T-helper 1 cell treated with Interleukin-12 subunit alpha and Interleukin-12 subunit beta and Interleukin-4 antibody, amounts not matched to agents 30 μg/mL and 1 μg/mL, for 36 hours (primary cell): ENCODE data around the gene SYT5.
"Not testable (repeated sequence)": the region's sequence is repeated elsewhere in the genome, so short reads cannot be mapped to it uniquely, and the experiment has no call there.

ENCODE experiments used
- H3K27ac Mint-ChIP-seq: one replicate; pipeline ENCODE4 v1.8.0; 2021; ENCODE audit warnings: mild to moderate bottlenecking, mixed read lengths
- H3K27me3 Mint-ChIP-seq: one replicate; pipeline ENCODE4 v1.8.0; 2021; ENCODE audit warnings: low read depth, mixed read lengths
- H3K36me3 Mint-ChIP-seq: one replicate; pipeline ENCODE4 v1.8.0; 2021; ENCODE audit warnings: low read depth, mixed read lengths
- H3K4me1 Mint-ChIP-seq: one replicate; pipeline ENCODE4 v1.8.0; 2021; ENCODE audit warnings: low read depth, mixed read lengths
- H3K4me3 Mint-ChIP-seq: one replicate; pipeline ENCODE4 v1.8.0; 2021; ENCODE audit warnings: mild to moderate bottlenecking, moderate library complexity, mixed read lengths
- H3K9me3 Mint-ChIP-seq: one replicate; pipeline ENCODE4 v1.8.0; 2021; ENCODE audit warnings: mixed read lengths

SYT5 gene

GRCh38 chr19:55166530-55167268 is 13.4 kb downstream of the SYT5 start, which contains the start of gene DNAAF3:
DNAAF3 (minus strand) TSS chr19:55166613; CDS start chr19:55166413, 200 bp downstream.
- Mint-ChIP-seq H3K4me3 (peak within 1 kb of the TSS; percentile 83), H3K9me3 (no peaks in the 10 kb centered on the region), H3K4me1 (peaks cover 13% of the 10 kb centered on the region), H3K27me3 (peaks cover 59% of the 10 kb centered on the region), H3K27ac (peak within 1 kb of the TSS; percentile 32), H3K36me3 (no peaks in the 10 kb centered on the region)

- no peaks in the 10 kb centered on the region for H3K9me3 Mint-ChIP-seq
- H3K4me3 Mint-ChIP-seq: peak overlapping the region; percentile 83
- H3K36me3 Mint-ChIP-seq: no peaks in the 10 kb centered on the region
- H3K4me1 Mint-ChIP-seq: peaks cover 13% of the 10 kb centered on the region
- no peak overlapping the region for H3K27ac Mint-ChIP-seq
- peaks cover 54% of the 10 kb centered on the region for H3K27me3 Mint-ChIP-seq
Observed at GRCh38 chr19:55165952-55166529, 14.0 kb downstream of the SYT5 start.

- Mint-ChIP-seq H3K9me3 (no peaks in the 10 kb centered on the region), H3K36me3 (no peaks in the 10 kb centered on the region), H3K4me3 (no peak overlapping the region), H3K27ac (no peak overlapping the region), H3K27me3 (peaks cover 51% of the 10 kb centered on the region), H3K4me1 (peaks cover 12% of the 10 kb centered on the region)
Observed at GRCh38 chr19:55161571-55162322, 18.3 kb downstream of the SYT5 start.

- Mint-ChIP-seq H3K4me1 (peaks cover 4% of the 10 kb centered on the region), H3K4me3 (no peak overlapping the region), H3K9me3 (no peaks in the 10 kb centered on the region), H3K36me3 (no peaks in the 10 kb centered on the region), H3K27me3 (peaks cover 48% of the 10 kb centered on the region), H3K27ac (no peak overlapping the region)
Observed at GRCh38 chr19:55160986-55161365, 19.1 kb downstream of the SYT5 start.

GRCh38 chr19:55160128-55160985 is 19.7 kb downstream of the SYT5 start:
- Mint-ChIP-seq H3K4me1 (peaks cover 3% of the 10 kb centered on the region), H3K27me3 (peaks cover 42% of the 10 kb centered on the region), H3K9me3 (no peaks in the 10 kb centered on the region), H3K4me3 (peak overlapping the region; percentile 47), H3K36me3 (no peaks in the 10 kb centered on the region), H3K27ac (peak overlapping the region; percentile 13)

GRCh38 chr19:55158848-55159749 is 21.0 kb downstream of the SYT5 start:
- Mint-ChIP-seq H3K9me3 (no peaks in the 10 kb centered on the region), H3K36me3 (no peaks in the 10 kb centered on the region), H3K4me1 (peaks cover 7% of the 10 kb centered on the region)

GRCh38 chr19:55158423-55158822 is 21.7 kb downstream of the SYT5 start:
- Mint-ChIP-seq H3K36me3 (no peaks in the 10 kb centered on the region), H3K27ac (no peak overlapping the region), H3K4me3 (no peak overlapping the region), H3K27me3 (peaks cover 37% of the 10 kb centered on the region), H3K4me1 (peaks cover 7% of the 10 kb centered on the region), H3K9me3 (peaks cover 4% of the 10 kb centered on the region)

More at GRCh38 chr19:55158848-55159749, 21.0 kb downstream of the SYT5 start:
- Mint-ChIP-seq H3K4me3 (no peak overlapping the region), H3K27me3 (peaks cover 37% of the 10 kb centered on the region), H3K27ac (no peak overlapping the region)

- Mint-ChIP-seq H3K27me3 (peaks cover 33% of the 10 kb centered on the region), H3K4me3 (no peak within 1 kb of the TSS), H3K4me1 (peaks cover 8% of the 10 kb centered on the region)
Observed at GRCh38 chr19:55157064-55157908, 22.8 kb downstream of the SYT5 start, which contains the start of gene TNNI3. TNNI3 (minus strand) TSS chr19:55157732; CDS start chr19:55157589, 143 bp downstream.

GRCh38 chr19:55156202-55157063 is 23.7 kb downstream of the SYT5 start:
- Mint-ChIP-seq H3K27ac (no peak overlapping the region), H3K4me3 (no peak overlapping the region), H3K4me1 (peaks cover 13% of the 10 kb centered on the region), H3K36me3 (no peaks in the 10 kb centered on the region), H3K27me3 (peaks cover 32% of the 10 kb centered on the region), H3K9me3 (peaks cover 10% of the 10 kb centered on the region)

More at GRCh38 chr19:55157064-55157908, 22.8 kb downstream of the SYT5 start, which contains the start of gene TNNI3:
- Mint-ChIP-seq H3K27ac (no peak within 1 kb of the TSS), H3K36me3 (no peaks in the 10 kb centered on the region), H3K9me3 (peaks cover 4% of the 10 kb centered on the region)

GRCh38 chr19:55155784-55156183 is 24.3 kb downstream of the SYT5 start:
- H3K36me3 Mint-ChIP-seq, H3K9me3 Mint-ChIP-seq, H3K27ac Mint-ChIP-seq, H3K4me3 Mint-ChIP-seq: not testable (repeated sequence)
- peaks cover 13% of the 10 kb centered on the region for H3K4me1 Mint-ChIP-seq
- H3K27me3 Mint-ChIP-seq: peaks cover 32% of the 10 kb centered on the region

GRCh38 chr19:55153652-55154264 is 26.3 kb downstream of the SYT5 start:
- H3K36me3 Mint-ChIP-seq: no peaks in the 10 kb centered on the region
- peaks cover 10% of the 10 kb centered on the region for H3K4me1 Mint-ChIP-seq
- H3K27ac Mint-ChIP-seq: no peak overlapping the region
- peaks cover 29% of the 10 kb centered on the region for H3K27me3 Mint-ChIP-seq
- no peak overlapping the region for H3K4me3 Mint-ChIP-seq
- peaks cover 10% of the 10 kb centered on the region for H3K9me3 Mint-ChIP-seq
